HG03060 (cell line): ENCODE data around the gene OR4A16.

Experiments
- ATAC-seq: cut with Tn5 transposase; IDR thresholded peaks from one replicate; pipeline ENCODE4 v1.9.1; 2021; ENCODE audit warnings: low read depth, moderate number of reproducible peaks; ENCODE audit not compliant: unreplicated experiment

The OR4A16 gene, protein sequence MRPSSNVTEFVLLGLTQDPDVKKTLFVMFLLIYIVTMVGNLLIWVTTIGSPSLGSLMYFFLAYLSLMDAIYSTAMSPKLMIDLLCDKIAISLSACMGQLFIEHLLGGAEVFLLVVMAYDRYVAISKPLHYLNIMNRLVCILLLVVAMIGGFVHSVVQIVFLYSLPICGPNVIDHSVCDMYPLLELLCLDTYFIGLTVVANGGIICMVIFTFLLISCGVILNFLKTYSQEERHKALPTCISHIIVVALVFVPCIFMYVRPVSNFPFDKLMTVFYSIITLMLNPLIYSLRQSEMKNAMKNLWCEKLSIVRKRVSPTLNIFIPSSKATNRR

DNA sequence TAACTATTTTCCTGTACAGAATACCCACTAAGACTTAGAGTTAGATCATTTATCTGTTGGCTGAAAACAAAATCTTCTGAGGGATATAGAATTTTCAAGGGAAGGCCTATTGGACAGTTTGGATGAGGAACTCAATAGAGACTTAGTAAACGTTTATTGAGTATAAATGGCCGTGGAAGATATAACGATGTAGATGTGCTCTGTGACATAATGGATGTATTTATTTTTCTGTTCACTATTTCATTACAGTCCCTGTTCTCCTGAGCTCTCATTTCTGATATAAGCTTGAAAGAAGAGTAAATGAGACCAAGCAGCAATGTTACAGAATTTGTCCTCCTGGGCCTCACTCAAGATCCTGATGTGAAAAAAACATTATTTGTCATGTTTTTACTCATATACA is at the start of gene OR4A16:
Gene OR4A16, plus strand, starts transcription at position 301 of the 400 bp plus-strand sequence. Its CDS starts 0 bp downstream, at position 301.
- ATAC-seq, result no peak

GRCh38 chr11:55324500-55324899 is 18.5 kb upstream of the OR4A16 start:
- ATAC-seq, result no peak

DNA sequence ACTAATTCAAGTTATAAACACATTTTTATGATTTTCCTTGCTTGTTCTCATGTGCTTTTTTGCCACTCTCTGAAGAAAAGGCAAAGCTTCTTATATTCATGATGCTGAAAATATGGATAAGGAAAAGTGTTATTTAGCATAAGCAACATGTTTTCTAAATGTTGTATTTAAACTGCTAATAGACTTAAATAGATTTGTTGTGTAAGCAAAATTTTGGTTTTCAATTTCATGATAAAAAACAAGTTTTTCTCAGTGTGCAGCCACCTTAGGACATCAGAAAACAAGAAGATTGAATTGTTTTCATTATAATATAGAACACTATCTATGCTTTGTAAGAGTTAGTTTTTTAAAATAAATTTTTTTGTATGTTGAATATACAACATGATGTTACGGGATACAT is 2.3 kb downstream of the OR4A16 start:
- no peak for ATAC-seq

- ATAC-seq, result no peak
Observed at GRCh38 chr11:55349032-55349431, 6.0 kb downstream of the OR4A16 start.

- no peak for ATAC-seq
Observed at GRCh38 chr11:55357560-55358184, 14.7 kb downstream of the OR4A16 start.

DNA sequence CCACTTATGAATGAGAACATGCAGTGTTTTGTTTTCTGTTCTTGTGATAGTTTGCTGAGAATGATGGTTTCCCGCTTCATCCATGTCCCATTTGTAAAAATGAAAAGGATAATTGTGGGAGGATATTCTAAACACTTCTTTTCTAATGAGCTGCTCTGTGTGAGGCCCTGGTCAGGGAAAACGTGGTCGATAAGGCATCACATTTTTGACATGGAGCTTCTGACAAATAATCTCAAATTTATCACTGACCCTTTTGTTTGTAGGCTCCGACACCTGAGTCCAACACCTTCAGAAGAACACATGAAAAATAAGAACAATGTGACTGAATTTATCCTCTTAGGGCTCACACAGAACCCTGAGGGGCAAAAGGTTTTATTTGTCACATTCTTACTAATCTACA is 24.7 kb downstream of the OR4A16 start, which contains the start of gene OR4A15:
Gene OR4A15, plus strand, starts transcription at position 301 of the 400 bp plus-strand sequence. Its CDS starts 0 bp downstream, at position 301.
- no peak for ATAC-seq
